Hematopoietic multipotent progenitor cell treated with erythropoietin and hydrocortisone succinate and interleukin-3 and kit ligand, for 8 days (in vitro differentiated cells): ENCODE results near the gene GLI3.

Source experiments
- DNase-seq: peaks from one replicate; pipeline ENCODE4 v3.0.0-alpha.2; 2015

GLI3 gene

DNA sequence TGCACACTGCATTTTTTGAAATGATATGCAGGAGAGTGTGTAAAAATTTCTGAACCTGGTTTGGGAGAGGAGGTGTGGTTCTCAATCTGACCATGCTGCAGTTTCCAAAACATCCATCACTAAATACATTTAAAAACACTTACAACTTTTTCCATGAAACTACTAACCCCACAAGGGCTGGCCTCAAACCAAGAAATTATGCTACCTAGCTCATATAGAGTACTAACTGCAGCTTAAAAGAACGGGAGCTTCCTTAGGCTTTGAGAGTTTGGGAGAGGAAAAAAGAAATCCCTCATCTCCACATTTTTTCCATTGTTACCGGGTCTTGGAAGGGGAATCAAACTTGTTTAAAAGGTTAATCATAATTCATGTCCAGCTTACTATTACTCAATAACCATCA, 214.2 kb downstream of the GLI3 start:
- DNase-seq = no peak

DNA sequence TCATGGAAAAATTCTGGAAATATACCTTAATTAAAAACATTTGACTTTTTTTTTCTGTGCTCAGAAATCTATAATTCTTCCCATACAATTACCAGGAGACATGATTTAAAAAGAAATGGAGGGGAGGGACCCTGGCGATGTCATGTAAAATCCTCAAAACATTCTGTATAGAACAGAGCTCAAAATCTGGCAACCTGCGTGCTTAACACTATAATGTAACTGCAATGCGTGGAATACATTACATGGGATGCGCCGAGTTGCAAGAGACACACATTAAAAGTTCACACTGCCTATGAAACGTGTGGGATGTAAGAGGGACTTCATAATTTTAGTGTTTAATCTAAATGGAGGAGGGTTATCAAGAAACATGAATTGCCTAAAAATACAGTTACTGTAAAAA, 215.0 kb downstream of the GLI3 start:
- no peak for DNase-seq

DNA sequence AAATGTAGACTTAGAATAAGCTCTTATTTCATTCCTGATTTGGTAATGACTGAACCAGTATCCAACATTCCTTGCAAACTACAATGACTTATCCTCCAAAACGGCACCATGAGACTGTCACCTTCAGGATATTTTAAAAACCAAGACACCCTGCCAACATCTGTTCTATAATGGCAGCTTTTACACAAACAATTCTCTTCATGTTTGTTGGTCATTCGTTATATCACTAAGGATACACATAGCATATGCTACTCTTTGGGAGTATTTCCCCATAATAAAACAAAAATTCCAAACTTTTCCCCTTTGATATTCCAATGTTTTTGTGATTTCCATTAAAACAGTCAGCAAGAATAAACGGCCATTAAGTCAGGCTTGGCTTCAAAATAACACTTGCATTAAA, 215.4 kb downstream of the GLI3 start:
- DNase-seq = no peak

DNA sequence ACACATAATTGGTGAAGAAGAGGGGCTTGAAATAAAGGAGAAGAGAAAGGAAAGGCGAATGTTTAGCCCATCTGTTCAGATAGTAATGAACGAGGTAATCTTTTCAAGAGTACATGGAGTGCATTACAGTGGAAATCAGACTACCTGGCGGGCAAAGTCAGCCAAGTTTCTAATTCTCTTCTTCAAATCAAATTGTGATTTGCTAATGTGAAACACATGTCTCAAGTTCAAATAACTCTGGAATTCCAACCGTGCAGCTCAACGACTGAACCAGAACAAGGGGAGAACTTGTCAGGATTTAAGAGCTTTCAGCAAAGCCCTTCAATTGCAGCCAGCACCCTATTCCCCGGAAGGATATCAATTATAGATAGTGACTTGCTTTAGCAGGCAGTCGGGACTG, 216.9 kb downstream of the GLI3 start:
- DNase-seq = no peak

DNA sequence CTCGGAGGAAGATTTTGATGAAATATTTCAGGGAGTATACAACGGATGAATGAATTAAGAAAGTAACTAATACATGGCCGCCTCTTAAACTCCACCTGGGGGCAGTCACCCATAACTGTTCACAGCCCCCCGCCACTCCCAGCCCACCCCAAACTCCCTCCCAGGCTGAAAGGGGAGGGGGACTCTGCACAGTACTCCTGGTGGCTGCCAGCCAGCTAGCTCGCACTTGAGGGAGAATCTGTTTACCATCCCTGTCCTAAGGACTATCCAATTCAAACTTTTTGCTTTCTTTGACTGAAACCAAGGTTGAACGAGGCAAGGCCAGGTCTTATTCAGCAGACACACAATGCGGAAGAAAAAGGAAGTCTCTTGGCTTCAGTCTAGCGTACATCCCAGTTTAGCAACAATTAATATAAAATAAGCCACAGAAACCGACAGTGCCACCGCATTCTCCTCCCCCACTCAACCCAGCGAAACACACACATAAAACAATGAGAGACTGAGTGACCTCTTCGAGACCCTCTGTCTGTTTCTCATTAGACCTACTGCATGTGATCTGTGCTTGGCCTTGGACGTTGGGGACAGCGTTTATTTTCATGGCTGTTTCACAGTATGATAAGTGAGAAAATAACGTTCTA, 219.5 kb downstream of the GLI3 start:
- no peak for DNase-seq

DNA sequence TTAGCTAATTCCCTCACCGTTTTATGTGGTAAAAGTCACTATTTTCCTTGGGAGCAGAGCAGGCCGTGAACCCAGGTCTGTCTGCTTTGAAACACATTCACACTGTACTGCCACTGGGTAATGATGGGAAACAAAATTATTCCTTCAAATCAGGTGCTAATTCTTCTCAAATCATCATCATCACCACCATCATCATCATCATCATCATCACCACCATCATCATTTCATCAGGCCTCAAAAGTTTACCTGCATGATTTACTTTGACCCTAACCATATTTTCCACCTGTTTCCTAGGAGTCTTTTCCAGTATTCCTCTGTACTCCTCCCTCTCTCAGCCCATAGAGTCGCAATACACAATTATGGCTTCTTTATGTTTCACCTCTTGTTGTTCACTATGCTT, 220.5 kb downstream of the GLI3 start:
- DNase-seq = no peak

DNA sequence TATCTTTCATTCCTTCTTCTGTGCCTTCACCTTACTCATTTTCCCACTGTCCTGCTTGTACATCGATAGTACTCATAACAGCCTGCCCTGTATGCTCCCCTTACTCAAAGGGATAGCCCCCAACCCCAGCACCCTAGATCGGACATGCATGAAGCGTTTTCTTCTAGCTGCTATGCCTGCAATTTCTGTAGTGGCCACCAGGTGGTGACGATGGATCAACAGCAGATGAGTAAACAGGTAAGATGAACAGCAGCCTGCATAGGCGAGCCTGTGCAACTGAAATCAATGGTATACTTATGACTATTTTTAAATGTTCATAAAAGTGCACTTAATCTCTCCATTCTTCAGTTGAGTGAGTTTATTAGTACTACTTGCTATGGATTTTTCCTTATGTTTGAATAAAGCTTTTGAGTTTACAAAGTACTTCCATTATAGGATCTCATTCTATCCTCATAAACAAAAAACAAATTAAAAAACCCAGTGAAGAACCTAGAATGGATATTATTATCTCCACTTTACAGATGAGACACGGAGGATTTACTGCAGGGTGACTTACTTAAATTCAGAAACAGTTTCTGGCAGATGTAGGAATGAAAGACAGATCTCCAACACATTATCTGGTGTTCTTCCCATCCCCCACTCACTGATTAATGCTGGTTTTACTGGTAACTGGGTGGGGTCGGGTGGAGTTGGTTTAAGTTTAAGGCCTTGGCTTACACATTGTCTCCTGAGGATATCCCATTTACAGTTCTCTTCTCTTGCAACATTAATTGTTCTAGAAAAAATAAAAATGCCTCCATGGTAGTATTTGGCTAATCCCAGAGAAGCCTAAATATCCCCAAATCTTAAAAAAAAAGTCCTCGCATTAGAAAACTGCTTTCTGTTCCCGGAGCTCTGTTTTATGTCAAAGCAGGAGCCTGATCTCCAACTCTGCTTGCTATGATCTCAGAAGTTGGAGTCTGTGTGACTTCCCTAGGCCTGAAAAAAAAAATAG, 222.1 kb downstream of the GLI3 start:
- peak; percentile 75 for DNase-seq

DNA sequence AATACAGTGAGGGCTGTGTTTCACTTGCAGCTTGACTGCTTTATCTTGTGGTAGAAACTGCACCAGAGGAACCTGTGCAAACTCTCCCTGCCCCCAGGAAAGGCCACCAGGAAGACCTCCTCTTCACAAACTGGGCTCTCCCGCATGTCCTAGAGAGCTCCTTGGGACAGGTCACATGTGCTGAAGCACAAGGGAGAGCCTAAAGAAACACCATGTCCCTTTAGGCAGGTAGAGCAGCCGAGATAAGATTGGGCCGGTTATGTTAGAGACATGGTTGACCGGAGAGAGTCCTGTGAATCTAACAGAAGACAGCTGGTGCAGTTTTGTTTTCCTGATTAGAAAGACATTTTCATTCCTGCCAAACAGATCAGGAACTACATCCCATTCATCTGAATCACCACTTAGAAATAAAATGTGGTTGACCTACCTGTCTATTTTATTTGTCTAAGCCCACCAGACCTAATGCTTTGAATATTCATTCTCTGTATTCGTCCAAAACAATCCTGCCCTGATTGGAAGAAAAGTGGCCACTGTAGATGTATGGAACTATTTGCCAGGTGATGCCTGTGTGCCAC, 224.1 kb downstream of the GLI3 start:
- DNase-seq = peak; percentile 17

DNA sequence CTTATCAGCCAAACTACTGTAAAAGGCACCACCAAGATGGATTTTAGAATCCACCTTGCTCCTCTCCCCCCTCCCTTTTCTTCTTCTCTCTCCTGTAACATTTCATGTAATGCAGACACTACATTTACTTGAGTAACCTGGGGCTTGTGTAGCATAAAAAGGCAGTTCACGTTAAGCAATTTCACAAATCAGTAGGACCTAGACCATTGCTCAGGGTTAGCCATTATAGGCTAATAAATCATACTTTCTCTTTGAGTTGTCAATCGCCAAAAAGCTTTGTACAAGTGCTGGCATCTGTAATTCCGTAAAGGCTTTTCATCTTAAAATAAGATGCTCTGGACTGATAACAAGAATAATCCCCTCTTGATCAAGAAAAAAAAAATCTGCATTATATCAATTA, 224.7 kb downstream of the GLI3 start:
- no peak for DNase-seq

DNA sequence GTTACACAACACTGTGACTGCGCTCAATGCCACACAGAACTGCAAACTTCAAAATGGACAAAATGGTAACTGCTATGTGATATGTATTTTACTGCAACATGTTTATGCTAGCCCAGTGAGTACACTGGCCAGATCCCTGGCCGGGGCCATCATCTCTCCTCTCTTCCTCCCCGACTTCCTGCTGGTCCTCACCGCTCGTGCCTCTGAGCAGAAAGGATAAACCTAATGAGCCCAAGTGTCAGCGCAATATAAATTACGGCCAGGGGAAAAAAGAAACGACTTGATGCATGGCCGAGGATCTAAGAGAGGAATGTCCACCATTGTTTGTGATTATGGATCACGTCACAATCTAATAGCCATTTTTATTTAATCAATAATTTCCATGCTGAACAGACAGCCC, 225.2 kb downstream of the GLI3 start:
- DNase-seq = no peak

DNA sequence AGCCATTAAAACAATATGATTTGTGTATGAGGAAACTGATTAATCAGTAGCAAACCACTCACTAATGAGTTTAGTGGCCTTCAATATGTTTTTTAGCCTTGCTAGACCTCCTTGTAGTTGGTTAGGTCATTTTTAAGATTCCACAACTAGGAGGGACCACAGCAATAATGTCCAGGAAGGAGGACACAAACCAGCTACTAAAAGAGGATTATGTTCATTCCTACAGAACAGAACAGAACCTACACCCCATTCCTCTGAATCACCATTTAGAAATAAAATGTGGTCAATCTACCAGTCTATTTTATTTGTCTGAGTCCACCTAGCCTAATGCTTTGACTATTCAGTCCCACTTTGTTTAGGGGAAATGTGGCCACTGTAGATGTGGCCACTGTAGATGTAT, 226.3 kb downstream of the GLI3 start:
- no peak for DNase-seq

DNA sequence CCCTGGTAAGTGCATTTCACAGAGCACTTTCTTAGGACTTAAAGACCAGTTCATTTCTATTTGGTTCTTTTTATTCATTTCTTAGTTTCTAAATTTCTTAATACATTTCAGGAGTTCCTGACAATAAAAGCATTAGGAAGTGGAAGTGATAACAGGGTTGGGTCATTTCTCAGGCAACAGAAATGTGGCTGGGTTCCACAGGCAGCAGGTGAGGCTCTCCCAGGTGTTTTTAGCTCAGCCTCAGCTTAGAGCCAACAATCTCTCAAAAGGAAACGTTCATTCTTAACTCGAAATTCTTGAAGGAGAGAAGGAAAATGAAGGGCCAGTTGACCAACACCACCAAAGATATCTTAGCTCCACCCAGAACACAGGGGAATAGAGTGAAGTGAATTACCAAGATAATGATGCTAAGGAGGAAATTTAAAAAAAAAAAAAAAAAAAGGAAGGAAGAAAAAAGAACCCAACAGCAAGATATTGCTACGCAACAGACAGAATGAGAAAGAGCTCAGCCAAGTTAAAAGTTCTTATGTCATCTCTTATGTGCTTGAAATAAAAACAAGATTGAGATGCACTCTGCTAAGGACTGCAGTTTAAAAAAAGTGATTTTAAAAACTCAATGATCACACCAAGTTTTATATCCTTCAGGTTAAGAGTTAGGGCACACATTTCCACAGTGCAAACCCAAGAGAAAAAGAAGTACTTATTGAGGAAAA, 230.1 kb downstream of the GLI3 start:
- no peak for DNase-seq

DNA sequence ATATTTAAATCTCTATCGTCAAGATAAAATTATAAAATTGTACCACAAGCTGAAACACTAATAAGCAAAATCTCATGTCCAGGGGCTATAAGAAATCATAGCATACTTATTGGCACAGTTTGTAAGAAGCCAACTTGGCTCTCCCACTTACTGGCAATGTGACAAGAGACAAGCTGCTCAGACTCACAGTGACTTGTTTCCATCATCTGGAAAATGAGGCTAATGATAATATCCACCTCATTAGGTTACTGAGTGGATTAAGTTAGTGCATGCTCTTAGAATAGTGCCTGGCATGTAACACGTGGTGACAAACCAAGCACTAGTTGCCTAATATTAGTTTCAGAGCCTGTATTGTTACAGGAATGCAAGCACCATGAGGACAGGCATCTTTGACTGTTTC, 234.4 kb downstream of the GLI3 start:
- DNase-seq = no peak

DNA sequence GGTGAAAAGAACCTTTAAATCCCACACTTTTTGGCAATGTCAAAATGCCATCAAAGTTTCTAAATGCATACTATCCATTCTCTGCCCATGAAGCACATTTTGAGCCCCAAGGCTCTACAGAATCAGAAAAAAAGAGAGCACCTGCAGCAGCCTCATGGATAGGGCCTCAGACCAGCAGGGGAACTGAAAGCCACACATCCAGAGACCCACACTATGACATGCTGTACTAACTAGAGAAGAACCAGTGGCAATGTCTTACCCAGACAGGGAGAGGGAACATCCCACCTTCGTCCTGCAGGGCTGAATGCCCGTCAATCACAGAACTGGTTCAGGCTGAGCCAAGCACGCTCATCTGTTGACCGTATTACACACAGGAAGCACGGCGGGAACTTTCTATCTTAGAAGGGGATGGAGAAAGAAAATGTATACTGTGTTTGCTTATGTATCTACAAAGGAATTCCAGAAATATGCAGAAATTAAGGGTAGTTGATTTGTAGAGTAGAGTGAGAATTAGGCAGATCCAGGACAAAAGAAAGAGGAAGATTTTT, 237.2 kb downstream of the GLI3 start:
- DNase-seq = no peak

DNA sequence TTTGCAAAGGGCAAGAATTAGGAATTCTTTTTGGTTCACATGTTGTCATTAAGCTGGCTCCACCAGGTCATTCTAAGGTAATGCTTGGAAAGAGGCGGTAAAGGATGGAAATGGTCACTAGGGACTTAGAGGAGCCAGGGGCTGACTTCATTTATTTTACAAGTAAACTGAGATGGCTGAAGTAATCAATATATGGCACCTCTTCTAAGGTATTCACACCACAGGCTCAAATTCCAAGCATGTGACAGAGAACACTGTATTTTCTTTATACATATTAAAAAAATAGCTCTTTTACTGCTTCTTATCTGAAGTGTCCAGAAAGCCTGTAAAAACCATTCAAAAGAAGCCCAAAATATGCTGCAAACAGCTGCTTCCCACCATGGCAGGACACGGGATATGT, 239.0 kb downstream of the GLI3 start:
- no peak for DNase-seq

DNA sequence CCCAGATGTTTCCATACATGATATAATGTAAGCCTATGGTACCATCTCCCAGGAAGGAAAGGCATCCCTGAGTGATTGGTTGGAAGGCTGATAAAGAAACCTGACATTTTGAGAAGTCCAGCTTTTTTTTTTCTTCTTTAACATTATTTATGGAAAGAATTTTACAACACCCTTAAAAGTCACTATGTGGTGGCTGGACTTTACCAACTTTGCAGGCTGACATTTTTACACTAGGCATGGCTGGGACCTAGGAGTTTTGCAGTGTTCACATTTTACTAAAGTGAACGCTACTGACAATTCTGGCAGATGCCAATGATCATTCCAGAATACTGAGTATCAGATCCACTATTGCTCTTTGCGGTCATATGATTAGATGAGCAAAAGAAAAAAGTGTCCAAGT, 239.9 kb downstream of the GLI3 start:
- DNase-seq = no peak

DNA sequence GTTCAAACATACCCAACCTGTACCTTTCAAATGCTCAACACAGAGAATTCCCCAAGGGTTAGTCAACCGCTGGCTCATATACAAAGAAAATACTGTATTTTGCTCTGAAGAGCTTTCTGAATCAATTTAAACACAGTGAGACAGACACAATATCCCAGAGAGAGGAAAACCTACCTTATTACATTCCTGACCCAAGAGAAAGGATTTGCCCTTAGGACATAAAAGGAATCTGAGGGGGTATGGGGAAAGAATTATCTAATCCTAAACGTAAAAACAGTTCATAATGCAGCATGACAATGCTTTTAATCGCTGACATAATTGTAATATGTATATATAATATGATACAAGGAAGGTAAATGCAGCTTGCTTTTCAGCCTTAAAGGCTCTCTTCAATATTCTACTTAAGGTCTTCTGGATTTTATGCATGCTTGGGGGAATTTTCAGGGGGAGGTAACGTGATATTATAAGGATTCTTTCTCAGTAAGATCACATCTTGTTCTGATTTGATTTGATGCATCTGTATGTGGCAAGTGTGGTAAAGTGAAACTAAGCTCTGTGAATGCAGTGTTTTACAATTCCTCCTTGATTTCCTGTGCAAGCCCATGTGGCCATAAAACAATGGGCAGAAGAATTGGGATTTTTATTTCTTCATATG, 240.5 kb downstream of the GLI3 start:
- no peak for DNase-seq

DNA sequence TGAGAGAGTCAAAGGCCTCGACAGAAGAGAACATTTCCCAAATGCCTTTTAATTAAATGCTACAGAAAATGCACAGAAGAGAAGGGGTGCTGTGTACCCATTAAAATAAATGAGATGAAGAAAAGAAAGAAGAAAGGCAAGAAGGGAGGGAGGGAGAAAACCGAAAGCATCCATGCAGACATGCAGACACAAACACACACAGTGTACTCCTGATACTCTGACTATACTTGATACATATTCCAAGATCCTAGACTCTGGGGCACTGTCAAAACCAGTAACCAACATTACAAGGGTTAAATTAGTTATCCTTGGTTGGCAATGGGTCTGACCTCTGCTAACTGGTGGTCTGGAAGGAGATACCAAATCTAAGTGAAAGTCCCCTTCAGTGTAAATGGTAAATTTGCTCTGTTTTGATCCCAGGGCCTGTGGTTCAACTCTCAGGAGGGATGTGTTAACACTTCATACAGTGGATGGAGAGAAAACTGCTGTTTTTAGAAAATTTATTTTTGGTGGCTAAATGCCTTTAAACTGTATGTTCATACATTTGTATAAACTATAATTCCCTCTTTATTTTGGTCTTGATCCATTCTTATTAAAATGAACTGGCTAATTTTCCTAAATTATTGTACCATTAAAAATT, 241.3 kb downstream of the GLI3 start:
- no peak for DNase-seq

DNA sequence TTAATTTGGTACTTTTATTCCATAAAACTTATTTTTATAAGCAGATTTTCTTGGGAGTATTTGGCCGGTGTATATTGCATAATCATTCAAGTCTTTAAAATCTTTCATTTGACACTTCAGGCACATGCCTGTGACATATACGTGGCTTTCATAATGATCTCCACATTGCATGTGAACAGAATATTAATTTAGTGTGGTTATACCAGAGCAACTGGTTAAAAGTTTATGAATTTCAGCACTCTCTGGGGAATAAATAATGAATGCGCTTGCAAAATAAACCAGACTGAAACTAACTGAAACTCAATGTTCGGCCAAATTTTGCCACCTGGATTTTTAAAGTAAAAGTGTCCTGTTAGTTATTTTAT, 242.3 kb downstream of the GLI3 start:
- DNase-seq = no peak

DNA sequence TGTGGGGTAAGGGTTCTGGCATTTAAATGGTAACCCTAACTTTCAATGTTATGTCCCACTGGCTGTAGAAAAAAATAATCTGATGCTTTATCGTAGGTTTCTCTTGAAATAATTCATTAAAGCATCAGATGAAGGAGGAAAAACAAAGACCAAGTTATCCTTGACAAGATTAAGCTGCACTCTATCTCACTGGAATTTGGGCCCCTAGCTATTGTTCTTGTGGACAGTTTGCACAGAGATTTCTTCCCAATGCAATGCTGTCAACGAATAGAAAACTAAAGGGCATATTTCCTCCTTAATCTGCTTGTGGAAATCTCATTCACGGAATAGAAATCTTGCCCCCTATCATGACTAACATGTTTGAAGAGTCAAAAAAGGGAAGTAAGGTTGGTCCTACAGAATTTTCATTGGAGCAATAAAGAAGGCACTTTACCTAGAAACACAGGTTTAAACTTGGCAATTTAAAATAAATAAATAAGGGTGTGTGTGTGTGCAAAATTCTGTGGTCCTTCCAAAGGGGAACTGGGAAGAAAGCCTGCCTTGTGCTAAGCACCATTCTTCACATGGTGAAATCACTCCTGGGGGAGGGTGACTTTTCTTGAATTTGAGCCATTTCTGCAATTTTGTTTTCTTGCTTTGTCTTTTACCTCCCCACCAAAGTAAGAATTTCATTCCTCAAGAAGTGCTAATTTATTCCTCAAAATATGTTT, 242.8 kb downstream of the GLI3 start:
- no peak for DNase-seq
